CD4-positive, alpha-beta T cell (primary cell): ENCODE results near the gene MGA. TPM values are rescaled to one million over a fixed set of nuclear protein-coding genes. Genes with fewer than 3 reads are reported as not detected.
"Not testable (repeated sequence)": the region's sequence is repeated elsewhere in the genome, so short reads cannot be mapped to it uniquely, and the experiment has no call there.

Experiments
- ATAC-seq: fragments of 200-7000 bp; cut with Tn5 transposase; one replicate; pipeline ENCODE4 v1.10.0; 2022; ENCODE audit warnings: mild to moderate bottlenecking; ENCODE audit not compliant: poor library complexity
- CTCF ChIA-PET: fragments of 350-600 bp; sonication (Branson Sonifier 250); formaldehyde crosslinking; loops from one replicate; lab custom pipeline; 2021; ENCODE audit warnings: antibody characterized with exemption, inconsistent platforms; lab: Charles Lee
- POLR2A ChIA-PET: fragments of 350-600 bp; sonication (Branson Sonifier 250); formaldehyde crosslinking; loops from one replicate; lab custom pipeline; 2021; ENCODE audit warnings: antibody characterized with exemption, inconsistent platforms; lab: Charles Lee
- DNase-seq, 14 experiments: peaks; one replicate each; pipeline ENCODE4 v3.0.0-alpha.2; 2013 to 2020; ENCODE audit warnings: mixed read lengths in 2 of 14
- H3K27ac ChIP-seq, 2 donors: one replicate each; pipeline versions ENCODE4 v1.5.1 to v1.7.0; 2013; ENCODE audit warnings: low read length in 2 of 2, low read depth in 1 of 2, mild to moderate bottlenecking in 1 of 2
- H3K27me3 ChIP-seq, 2 experiments: 1 replicate in 1 of 2; 2 replicates in 1 of 2; pipeline versions ENCODE4 v1.6.1 to v1.7.0; 2013; ENCODE audit warnings: low read length in 2 of 2, control low read depth in 1 of 2, mild to moderate bottlenecking in 1 of 2, moderate library complexity in 1 of 2; ENCODE audit not compliant: insufficient read depth in 2 of 2, control insufficient read depth in 1 of 2
- H3K36me3 ChIP-seq: one replicate; pipeline ENCODE4 v1.6.1; 2013; ENCODE audit warnings: low read length, control low read depth; ENCODE audit not compliant: insufficient read depth
- H3K4me1 ChIP-seq: one replicate; pipeline ENCODE4 v1.6.1; 2013; ENCODE audit warnings: low read length, control low read depth; ENCODE audit not compliant: insufficient read depth
- H3K4me3 ChIP-seq: one replicate; pipeline ENCODE4 v1.5.1; 2013; ENCODE audit warnings: mild to moderate bottlenecking, low read length, moderate library complexity
- H3K9me3 ChIP-seq, 2 experiments: 1 replicate in 1 of 2; 2 replicates in 1 of 2; pipeline versions ENCODE4 v1.6.1 to v1.7.0; 2013; ENCODE audit warnings: low read length in 2 of 2, mild to moderate bottlenecking in 2 of 2, control low read depth in 1 of 2, moderate library complexity in 1 of 2; ENCODE audit not compliant: control insufficient read depth in 1 of 2, insufficient read depth in 1 of 2
- H3K27ac Mint-ChIP-seq: one replicate; pipeline ENCODE4 v1.8.0; 2020; ENCODE audit warnings: mixed read lengths
- H3K27me3 Mint-ChIP-seq: one replicate; pipeline ENCODE4 v1.8.0; 2021; ENCODE audit warnings: mixed read lengths
- H3K36me3 Mint-ChIP-seq: one replicate; pipeline ENCODE4 v1.8.0; 2021; ENCODE audit warnings: low read depth, mixed read lengths
- H3K4me1 Mint-ChIP-seq: one replicate; pipeline ENCODE4 v1.8.0; 2021; ENCODE audit warnings: low read depth, mixed read lengths
- H3K4me3 Mint-ChIP-seq: one replicate; pipeline ENCODE4 v1.8.0; 2020; ENCODE audit warnings: mild to moderate bottlenecking, mixed read lengths
- H3K9me3 Mint-ChIP-seq: one replicate; pipeline ENCODE4 v1.8.0; 2020; ENCODE audit warnings: mixed read lengths
- intact Hi-C, 2 experiments: fragments of 100-400 bp; cut with DNase I in 1 of 2; cut with micrococcal nuclease in 1 of 2; formaldehyde crosslinking; loops; one replicate each; pipeline versions ENCODE4 v1.15.1 to v1.9.0; 2023 to 2025; cut with DNase I, micrococcal nuclease
- total RNA-seq, 174 experiments: library from RNA in 2 of 174; stranded (reverse) in 2 of 174; gene quantifications; one replicate each; pipeline ENCODE4 v1.2.3 and lab custom pipeline; 2021 to 2026
- TF ChIP-seq, protein P1 (sequence below): fragments of 200-600 bp; IDR thresholded peaks from one replicate; pipeline ENCODE4 v1.8.0; 2022; ENCODE audit warnings: antibody characterized with exemption, mild to moderate bottlenecking

The MGA gene
- total RNA-seq, 2 experiments from 2014 or later: 31.0 to 33.9 TPM

DNA sequence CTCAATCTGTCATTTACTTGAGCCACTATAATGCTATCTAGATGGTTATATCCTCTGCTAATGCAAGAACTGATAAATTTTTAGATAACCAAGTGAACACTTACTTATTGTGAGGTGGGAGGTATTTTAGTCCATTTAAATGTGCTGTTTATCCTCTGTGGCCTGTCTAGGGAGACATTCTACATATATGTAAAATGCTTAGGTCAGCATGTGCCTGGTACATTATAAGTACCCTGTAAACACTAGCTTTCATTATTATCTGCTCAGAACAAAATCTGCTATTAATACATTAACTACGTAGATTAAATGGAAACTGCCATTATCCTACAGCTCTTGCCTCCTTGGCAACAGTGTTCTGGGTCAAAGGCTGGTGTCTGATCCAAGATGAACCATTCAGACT, 72.3 kb downstream of the MGA start:
- no peak for DNase-seq
- Histone ChIP-seq H3K9me3 (no peaks in the 10 kb centered on the region), H3K4me1 (no peaks in the 10 kb centered on the region), H3K36me3 (peaks cover 61% of the 10 kb centered on the region), H3K4me3 (no peak overlapping the region), H3K27ac (no peak overlapping the region), H3K27me3 (no peaks in the 10 kb centered on the region)
- no peak for ATAC-seq
- TF ChIP-seq, protein P1, sequence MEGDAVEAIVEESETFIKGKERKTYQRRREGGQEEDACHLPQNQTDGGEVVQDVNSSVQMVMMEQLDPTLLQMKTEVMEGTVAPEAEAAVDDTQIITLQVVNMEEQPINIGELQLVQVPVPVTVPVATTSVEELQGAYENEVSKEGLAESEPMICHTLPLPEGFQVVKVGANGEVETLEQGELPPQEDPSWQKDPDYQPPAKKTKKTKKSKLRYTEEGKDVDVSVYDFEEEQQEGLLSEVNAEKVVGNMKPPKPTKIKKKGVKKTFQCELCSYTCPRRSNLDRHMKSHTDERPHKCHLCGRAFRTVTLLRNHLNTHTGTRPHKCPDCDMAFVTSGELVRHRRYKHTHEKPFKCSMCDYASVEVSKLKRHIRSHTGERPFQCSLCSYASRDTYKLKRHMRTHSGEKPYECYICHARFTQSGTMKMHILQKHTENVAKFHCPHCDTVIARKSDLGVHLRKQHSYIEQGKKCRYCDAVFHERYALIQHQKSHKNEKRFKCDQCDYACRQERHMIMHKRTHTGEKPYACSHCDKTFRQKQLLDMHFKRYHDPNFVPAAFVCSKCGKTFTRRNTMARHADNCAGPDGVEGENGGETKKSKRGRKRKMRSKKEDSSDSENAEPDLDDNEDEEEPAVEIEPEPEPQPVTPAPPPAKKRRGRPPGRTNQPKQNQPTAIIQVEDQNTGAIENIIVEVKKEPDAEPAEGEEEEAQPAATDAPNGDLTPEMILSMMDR: no peak
- H3K27me3 Mint-ChIP-seq: no peaks in the 10 kb centered on the region
- ChIA-PET CTCF (no interaction called here), POLR2A (no interaction called here)
- H3K27ac Mint-ChIP-seq: no peak overlapping the region
- H3K4me3 Mint-ChIP-seq: no peak overlapping the region
- H3K4me1 Mint-ChIP-seq: no peaks in the 10 kb centered on the region
- H3K9me3 Mint-ChIP-seq: no peaks in the 10 kb centered on the region
- H3K36me3 Mint-ChIP-seq: peaks cover 73% of the 10 kb centered on the region
- intact Hi-C loops: no loop called here

DNA sequence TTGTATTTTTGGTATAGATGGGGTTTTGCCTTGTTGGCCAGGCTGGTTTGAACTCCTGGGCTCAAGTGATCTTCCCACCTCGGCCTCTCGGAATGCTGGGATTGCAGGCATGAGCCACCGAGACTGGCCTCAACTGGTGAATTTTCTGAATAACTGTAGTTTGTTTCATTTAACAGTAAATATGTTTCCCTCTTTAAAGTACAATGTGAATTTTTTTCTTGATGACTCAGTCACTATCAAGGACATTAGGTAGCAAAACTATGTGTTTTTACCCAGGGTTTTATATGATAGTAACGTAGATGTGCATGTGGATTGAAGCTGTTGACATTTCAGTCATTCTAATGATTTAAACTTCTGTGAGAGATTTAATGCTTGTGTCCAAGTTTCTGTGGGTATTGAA, 73.9 kb downstream of the MGA start:
- Histone ChIP-seq H3K27me3 (no peaks in the 10 kb centered on the region), H3K4me1 (no peaks in the 10 kb centered on the region), H3K9me3 (no peaks in the 10 kb centered on the region), H3K27ac (no peak overlapping the region), H3K4me3 (no peak overlapping the region), H3K36me3 (peaks cover 61% of the 10 kb centered on the region)
- ChIA-PET CTCF (no interaction called here), POLR2A (no interaction called here)
- Mint-ChIP-seq H3K27ac (no peak overlapping the region), H3K4me3 (no peak overlapping the region), H3K27me3 (no peaks in the 10 kb centered on the region), H3K9me3 (no peaks in the 10 kb centered on the region), H3K36me3 (peaks cover 75% of the 10 kb centered on the region), H3K4me1 (no peaks in the 10 kb centered on the region)
- intact Hi-C loops: no loop called here
- TF ChIP-seq, protein P1: no peak
- no peak for ATAC-seq
- no peak for DNase-seq

DNA sequence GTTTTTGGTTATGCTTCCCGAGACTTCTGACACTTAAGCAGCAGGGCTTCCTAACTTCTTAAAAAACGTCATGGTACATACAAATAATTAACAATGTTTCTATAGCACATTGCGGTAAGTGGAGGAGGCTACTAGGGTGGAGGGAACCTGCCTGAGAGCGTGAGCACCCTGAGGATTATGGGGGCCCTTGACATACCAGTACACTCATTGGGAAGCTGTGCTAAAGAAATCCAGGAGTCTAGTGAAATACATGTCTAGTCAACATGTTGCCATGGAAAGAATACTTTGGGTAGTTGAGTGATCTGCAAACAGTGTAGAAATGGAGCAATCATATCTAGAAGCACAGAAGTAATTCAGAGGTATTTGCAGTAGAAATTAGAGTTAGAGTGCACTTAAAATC, 74.8 kb downstream of the MGA start:
- H3K9me3 ChIP-seq: no peaks in the 10 kb centered on the region
- H3K27me3 Mint-ChIP-seq: no peaks in the 10 kb centered on the region
- H3K4me1 ChIP-seq: no peaks in the 10 kb centered on the region
- H3K4me3 ChIP-seq: no peak overlapping the region
- intact Hi-C loops: no loop called here
- no peaks in the 10 kb centered on the region for H3K27me3 ChIP-seq
- no peak for DNase-seq
- peaks cover 78% of the 10 kb centered on the region for H3K36me3 Mint-ChIP-seq
- no peaks in the 10 kb centered on the region for H3K9me3 Mint-ChIP-seq
- ATAC-seq: no peak
- TF ChIP-seq, protein P1: no peak
- H3K27ac Mint-ChIP-seq: no peak overlapping the region
- no peak overlapping the region for H3K27ac ChIP-seq
- CTCF ChIA-PET: no interaction called here
- no peaks in the 10 kb centered on the region for H3K4me1 Mint-ChIP-seq
- no peak overlapping the region for H3K4me3 Mint-ChIP-seq
- POLR2A ChIA-PET: no interaction called here
- H3K36me3 ChIP-seq: peaks cover 59% of the 10 kb centered on the region

DNA sequence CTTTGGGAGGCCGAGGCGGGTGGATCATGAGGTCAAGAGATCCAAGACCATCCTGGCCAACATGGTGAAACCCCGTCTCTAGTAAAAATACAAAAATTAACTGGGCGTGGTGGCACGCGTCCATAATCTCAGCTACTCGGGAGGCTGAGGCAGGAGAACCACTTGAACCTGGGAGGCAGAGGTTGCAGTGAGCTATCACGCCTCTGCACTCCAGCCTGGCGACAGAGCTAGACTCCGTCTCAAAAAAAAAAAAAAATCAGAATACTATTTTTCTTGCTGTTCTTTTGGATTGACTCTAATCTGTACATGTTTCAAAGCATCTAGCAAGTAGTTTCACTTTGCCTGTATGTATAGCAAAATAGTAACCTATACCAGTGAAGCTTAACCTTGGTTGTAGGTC, 75.3 kb downstream of the MGA start:
- H3K4me1 Mint-ChIP-seq, H3K27me3 ChIP-seq, H3K4me3 Mint-ChIP-seq, CTCF ChIA-PET, ATAC-seq, DNase-seq, H3K9me3 Mint-ChIP-seq, H3K27me3 Mint-ChIP-seq, H3K9me3 ChIP-seq, POLR2A ChIA-PET, intact Hi-C loops, H3K27ac Mint-ChIP-seq, H3K4me1 ChIP-seq, H3K4me3 ChIP-seq, H3K27ac ChIP-seq: not testable (repeated sequence)
- peaks cover 78% of the 10 kb centered on the region for H3K36me3 Mint-ChIP-seq
- H3K36me3 ChIP-seq: peaks cover 58% of the 10 kb centered on the region
